HG03025 (cell line): ENCODE results near the gene KNDC1.
"Not testable (repeated sequence)": the region's sequence is repeated elsewhere in the genome, so short reads cannot be mapped to it uniquely, and the experiment has no call there.

Experiments used
- ATAC-seq: cut with Tn5 transposase; IDR thresholded peaks from one replicate; pipeline ENCODE4 v1.9.1; 2021; ENCODE audit warnings: mild to moderate bottlenecking, moderate library complexity; ENCODE audit not compliant: unreplicated experiment, low FRiP score

KNDC1 gene

DNA sequence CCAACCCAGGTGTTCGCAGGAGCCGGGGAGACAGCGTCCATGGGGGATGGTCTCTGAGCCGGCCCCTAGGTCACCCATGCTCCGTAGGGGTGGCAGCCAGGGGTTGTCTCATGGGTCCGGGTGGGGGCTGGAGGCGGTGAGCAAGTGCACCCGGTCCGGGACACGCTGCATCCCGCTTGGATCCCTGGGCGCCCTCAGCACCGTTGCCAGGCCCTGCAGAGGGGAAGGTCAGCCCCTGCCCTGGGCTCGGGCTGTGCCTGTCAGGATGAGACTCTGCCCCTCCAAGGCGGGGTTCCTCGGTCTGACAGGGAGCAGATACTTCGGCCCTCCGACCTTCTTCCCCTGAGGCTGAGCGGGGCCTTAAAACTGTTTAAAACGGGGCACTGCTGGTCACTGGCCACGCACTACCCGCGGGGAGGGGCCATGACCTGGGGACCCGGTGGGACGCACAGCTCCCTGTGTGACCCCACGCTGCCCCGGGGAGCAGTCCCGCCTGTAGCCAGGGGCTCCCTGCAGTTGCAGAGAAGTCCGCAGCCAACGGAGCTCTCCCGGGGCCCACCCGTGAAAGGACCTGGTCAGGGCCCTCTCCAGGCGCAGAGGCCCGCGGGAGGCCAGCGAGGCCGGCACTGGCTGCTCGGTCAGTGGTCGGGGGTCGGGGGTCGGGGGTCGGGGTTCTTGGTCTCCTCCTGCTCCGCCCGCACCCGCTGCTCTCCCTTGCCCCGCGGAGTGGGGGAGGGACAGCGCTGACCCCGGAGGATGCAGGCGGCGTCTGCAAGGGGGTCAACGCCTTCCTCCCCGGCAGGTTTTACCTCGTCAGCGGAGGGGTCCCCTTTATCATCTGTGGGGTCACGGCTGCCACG, 33.4 kb upstream of the KNDC1 start:
- no peak for ATAC-seq

DNA sequence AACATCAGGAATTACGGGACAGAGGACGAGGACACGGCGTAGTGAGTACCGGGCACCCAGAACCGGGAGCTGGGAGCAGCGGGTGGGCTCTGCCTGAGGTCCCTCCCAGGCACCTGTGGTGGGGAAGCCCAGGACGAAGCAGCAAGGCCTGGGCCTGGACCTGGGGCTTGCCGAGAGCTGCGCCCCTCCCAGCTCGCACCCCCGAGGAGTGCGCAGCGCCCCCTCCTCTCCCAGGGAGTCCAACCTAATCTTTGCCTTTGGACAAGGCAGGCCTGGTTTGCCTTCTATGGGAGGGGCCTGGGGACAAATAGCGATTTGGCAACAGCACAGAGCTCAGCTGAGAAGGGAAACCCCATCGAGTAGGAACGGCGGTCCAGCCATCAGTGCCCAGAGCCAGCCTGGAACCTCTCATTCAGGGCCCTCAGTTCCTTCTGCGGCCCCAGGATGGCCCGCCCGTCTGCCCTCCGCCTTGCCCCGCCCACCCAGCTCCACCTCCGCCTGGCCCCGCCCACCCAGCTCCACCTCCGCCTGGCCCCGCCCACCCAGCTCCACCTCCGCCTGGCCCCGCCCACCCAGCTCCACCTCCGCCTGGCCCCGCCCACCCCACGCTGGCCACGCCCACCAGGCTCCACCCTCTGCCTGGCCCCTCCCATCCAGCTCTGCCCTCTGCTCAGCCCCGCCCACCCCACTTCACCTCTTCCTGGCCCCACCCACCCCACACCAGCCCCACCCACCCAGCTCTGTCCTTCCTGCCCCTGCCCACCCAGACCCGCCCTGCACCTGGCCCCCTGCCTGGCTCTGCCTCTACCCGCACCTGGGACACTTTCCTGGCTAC, 32.5 kb upstream of the KNDC1 start:
- no peak for ATAC-seq

DNA sequence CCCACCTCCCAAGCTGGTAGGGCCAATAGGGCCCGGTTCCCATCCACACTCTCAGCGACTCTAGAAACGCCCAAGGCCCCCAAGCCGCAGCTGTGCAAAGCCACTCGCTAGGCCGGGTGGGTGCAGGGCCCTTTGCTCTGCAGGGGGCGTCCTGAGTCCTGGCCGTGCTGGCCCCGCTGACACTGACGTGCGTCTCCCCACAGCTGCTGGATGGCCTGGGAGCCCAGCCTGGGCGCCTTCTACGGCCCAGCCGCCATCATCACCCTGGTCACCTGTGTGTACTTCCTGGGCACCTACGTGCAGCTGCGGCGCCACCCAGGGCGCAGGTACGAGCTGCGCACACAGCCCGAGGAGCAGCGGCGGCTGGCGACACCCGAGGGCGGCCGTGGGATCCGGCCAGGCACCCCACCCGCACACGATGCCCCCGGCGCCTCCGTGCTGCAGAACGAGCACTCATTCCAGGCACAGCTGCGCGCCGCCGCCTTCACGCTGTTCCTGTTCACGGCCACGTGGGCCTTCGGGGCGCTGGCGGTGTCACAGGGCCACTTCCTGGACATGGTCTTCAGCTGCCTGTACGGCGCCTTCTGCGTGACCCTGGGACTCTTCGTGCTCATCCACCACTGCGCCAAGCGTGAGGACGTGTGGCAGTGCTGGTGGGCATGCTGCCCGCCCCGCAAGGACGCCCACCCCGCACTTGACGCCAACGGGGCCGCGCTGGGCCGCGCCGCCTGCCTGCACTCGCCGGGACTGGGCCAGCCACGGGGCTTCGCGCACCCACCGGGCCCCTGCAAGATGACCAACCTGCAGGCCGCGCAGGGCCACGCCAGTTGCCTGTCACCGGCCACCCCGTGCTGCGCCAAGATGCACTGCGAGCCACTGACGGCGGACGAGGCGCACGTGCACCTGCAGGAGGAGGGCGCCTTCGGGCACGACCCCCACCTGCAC, 31.6 kb upstream of the KNDC1 start:
- ATAC-seq: no peak

DNA sequence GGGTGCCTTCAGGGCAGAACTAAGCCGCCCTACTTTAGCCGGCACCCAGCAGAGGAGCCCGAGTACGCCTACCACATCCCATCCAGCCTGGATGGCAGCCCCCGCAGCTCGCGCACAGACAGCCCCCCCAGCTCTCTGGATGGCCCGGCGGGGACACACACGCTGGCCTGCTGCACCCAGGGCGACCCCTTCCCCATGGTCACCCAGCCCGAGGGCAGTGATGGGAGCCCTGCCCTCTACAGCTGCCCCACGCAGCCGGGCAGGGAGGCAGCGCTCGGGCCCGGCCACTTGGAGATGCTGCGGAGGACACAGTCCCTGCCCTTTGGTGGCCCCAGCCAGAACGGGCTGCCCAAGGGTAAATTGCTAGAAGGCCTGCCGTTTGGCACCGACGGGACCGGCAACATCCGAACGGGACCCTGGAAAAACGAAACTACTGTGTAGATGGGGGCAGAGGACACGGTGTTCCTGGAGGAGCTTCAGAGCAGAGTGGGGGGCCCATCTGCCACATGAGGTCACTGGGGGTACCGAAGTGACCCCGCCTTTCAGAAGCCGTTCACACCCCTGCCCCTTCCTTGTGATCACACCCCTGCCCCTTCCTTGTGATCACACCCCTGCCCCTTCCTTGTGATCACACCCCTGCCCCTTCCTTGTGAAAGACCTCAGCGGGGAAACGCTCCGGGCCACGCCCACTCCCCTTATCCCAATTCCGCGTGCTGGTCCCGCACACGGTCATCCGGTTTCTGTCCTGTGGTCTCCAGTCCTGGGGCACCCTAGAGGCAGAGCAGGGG, 30.8 kb upstream of the KNDC1 start:
- no peak for ATAC-seq

DNA sequence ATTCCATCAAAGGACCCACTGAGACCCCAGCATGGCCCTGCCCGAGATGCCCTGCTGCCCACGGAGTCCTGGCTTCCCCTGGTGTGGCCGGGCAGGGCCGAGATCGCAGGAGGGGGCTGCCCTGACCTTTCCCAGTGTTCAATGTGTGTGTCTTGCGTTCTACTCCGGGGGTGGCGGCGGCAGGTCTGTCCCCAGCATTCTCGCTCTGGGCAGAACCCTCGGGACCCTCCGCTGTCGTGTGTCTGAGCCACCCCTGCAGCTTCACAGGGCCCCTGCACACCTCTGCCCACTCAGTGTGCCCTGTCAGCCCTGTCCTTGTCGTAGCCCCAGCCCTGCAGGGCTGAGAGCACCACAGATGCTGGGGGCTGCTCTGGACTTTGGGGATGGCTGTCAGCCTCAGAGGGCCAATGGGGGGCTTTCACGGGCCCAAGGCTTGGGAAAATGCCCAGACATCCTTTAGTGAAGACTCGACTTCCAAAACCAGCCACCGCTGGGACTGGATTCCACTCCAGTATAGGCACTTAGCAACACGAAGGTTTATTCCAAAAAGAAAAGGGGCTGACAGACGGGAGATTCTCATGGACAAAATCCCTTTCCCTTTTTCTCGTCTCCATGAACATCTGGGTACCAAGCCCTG, 30.0 kb upstream of the KNDC1 start:
- no peak for ATAC-seq

DNA sequence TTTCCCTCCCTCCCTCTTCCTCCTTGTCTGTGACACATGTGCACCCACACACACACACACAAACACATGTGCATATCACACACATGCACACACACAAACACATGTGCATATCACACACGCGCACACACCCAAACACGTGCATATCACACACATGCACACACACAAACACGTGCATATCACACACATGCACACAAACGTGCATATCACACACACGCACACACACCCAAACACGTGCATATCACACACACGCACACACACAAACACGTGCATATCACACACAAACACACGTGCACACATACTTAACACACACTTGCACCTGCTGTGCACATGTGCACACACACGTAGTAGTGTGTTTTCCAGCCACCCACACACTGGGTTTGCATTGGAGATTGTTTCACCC, 29.4 kb upstream of the KNDC1 start:
- no peak for ATAC-seq

DNA sequence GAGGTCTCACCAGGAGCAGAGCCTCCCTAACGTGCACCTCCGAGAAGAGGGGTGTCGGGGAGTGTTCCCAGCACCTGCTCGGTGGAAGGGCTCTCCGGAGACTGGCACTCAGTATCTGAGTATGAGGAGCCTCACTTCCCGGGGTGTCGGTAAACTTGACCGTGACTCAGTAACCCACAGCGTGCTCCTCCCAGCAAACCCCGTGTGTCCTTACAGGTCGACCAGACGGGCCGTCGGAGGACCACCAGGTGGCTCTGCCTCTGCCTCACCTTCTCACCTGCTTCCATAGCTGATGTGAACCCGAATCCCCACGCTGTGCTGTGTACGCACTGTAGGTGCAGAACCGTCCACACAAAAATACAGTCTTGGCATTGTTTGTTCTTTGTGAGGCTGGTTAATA, 29.0 kb upstream of the KNDC1 start:
- no peak for ATAC-seq

DNA sequence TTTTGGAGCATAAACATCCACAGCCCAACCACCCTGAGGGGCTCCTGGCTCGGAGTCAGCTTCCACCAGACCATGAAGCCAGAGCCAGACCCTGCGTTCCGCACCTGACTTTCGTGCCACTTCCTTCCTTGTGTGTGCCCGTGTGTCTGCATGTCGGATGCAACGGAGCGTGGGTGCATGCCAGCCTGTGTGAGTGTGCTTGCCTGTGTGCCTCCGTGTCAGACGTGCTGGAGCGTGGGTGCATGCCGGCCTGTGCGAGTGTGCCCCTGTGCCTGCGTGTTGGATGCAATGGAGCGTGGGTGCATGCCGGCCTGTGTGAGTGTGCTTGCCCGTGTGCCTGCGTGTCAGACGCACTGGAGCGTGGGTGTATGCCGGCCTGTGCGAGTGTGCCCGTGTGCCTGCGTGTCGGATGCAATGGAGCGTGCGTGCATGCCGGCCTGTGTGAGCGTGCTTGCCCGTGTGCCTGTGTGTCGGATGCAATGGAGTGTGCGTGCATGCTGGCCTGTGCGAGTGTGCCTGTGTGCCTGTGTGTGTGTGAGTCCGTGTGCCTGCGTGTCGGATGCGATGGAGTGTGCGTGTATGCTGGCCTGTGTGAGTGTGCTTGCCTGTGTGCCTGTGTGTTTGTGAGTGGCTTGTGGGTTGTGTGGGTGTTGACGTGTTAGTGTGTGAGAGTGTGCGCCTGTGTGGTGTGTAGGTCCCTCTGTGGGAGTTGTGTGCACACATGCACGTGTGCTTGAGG, 28.1 kb upstream of the KNDC1 start:
- ATAC-seq: no peak

DNA sequence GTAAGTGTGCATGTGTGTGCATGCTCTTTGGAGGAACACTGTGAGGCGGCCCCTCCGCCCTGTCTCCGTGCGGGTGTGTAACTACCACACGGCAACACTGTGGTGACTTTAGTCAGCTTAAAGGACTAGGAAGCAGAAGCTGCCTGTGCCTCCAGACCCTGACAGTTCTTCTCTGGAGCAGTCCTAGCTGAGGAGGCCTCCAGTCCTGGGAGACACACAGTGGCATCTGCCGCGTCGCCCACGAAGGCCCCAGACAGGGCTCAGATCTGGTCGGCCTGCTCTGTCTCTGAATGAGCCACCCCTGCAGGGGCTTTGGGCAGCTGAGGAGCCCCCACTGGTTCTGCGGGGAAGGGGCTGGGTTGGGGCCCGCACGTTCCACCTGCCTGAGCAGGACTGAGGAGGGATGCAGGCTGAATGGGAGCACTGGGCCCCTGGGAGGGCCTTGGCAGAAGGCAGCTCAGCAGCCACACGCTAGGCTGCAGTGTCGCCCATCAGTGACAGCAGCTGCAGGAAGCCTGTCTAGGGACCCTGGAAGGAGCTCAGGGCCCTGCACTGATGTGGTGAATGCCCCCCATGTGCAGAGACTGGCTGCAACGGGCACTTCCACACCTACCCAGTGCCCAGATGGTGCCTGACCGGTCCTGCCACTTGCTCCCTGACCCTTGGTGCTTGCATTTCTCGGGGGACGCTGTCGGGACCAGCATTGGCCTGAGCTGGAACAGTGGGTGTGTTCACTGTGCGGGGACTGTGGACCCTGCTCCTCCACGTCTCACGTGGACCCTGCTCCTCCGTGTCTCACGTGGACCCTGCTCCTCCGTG, 27.3 kb upstream of the KNDC1 start:
- ATAC-seq: no peak

DNA sequence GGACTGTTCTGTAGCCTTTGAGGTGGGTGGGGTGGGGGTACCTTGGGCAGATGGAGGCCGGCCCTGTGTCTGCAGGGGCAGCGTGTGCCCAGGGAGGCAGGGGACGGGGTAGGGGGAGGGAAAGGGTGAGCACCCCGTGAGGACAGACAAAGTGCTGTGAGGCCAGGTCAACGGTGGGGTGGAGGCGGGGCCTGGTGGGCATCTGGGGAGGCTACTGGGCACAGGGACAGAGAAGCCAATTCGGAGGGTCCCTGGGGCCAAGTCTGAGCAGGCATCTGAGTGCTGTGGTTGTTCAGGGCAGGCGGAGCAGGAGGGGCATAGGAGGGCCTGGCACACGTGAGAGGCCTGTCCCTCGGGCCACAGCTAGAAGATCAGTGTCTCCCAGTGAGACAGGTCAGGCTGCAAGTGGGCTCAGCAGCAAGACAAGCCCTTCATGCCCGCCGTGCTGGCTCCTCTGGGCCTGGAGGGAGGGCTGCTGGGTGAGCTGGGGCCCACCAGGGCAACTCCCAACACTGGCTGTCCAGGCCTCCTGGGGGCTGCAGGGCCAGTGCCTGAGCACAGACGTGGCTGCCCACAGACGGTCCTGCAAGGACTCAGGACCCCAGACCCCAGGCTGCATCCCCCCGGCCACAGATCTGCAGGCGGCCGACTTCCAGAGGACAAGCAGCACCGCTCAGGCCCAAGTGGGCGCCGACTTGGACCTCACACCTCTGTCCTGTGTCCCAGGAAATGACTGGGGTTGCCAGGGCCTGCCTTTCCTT, 26.4 kb upstream of the KNDC1 start:
- ATAC-seq: no peak

DNA sequence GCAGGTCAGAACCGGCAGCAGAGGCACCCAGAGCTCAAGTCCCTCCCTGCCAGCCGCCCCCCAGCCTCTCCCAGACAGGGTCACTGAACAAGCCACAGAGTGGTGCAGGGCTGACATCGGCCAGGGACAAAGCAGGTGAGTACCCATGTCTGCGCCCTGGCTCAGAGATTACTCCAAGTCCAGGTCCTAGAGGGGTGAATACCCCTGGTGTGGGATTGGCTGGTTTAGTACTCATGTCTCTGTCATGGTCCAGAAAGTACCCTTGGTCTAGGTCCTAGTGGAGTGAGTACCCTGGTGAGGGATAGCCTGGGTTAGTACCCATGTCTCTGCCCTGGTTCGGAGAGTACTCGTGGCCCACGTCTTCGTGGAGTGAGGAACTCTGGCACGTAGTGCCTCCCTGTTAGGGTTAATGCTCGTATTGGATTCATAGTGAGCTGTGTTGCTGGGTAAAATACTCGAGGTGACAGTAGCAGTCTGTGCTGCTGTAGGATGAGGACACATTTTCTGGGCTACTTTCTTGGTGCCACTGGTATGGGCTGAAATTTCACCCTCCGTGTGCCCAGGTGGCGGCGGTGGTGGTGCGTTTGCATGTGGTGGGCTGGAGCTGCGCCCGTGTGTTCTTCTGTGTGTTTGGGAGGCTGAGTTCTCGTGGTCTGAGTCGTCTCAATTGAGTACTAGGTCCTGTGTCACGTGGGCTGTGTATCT, 25.5 kb upstream of the KNDC1 start:
- no peak for ATAC-seq

DNA sequence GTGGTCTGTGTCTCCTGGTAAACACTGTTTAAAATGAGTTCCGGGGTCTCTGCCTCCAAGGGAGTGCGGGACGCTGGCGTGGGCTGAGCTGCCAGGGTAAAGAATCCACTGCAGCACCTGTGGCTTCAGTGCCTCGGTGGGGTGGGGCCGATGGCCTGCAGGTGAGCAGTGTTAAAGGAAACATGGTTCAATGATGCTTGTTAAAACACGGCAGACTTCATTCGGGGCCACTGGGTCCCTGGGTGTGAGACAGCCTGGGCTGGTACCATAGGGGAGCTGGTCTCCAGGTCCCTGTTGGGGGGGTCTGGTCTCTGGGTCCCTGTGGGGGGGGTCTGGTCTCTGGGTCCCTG, 24.9 kb upstream of the KNDC1 start:
- no peak for ATAC-seq

DNA sequence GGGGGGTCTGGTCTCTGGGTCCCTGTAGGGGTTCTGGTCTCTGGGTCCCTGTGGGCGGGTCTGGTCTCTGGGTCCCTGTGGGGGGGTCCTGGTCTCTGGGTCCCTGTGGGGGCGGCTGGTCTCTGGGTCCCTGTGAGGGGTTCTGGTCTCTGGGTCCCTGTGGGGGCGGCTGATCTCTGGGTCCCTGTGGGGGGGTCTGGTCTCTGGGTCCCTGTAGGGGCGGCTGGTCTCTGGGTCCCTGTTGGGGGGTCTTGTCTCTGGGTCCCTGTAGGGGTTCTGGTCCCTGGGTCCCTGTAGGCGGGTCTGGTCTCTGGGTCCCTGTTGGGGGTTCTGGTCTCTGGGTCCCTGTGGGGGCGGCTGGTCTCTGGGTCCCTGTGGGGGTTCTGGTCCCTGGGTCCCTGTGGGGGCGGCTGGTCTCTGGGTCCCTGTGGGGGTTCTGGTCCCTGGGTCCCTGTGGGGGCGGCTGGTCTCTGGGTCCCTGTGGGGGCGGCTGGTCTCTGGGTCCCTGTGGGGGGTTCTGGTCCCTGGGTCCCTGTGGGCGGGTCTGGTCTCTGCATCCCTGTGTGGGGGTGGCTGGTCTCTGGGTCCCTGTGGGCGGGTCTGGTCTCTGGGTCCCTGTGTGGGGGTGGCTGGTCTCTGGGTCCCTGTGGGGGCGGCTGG, 22.4 kb upstream of the KNDC1 start:
- not testable (repeated sequence) for ATAC-seq

DNA sequence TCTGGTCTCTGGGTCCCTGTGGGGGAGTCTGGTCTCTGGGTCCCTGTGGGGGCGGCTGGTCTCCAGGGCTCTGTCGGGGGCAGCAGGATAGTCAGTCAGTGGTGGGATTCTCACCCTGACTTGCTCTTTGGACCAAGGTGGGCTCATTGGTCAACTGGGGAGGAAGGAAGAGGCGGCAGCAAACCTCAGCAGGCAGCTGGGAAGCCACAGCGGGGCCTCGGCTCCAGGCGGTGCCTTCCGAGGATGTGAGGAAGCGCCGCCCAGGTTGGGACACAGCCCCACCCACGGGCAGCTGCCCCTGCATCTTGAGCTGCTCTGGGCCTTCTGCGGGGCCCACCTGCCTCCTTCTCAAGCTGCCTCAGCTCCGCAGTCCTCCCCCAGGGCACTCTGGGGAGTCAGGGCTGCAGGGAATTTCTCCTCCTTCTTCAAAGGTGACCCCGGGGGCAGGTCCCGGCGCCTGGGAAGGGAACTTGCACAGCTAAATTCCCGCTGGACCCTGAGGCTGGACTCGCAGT, 20.4 kb upstream of the KNDC1 start:
- ATAC-seq: no peak

DNA sequence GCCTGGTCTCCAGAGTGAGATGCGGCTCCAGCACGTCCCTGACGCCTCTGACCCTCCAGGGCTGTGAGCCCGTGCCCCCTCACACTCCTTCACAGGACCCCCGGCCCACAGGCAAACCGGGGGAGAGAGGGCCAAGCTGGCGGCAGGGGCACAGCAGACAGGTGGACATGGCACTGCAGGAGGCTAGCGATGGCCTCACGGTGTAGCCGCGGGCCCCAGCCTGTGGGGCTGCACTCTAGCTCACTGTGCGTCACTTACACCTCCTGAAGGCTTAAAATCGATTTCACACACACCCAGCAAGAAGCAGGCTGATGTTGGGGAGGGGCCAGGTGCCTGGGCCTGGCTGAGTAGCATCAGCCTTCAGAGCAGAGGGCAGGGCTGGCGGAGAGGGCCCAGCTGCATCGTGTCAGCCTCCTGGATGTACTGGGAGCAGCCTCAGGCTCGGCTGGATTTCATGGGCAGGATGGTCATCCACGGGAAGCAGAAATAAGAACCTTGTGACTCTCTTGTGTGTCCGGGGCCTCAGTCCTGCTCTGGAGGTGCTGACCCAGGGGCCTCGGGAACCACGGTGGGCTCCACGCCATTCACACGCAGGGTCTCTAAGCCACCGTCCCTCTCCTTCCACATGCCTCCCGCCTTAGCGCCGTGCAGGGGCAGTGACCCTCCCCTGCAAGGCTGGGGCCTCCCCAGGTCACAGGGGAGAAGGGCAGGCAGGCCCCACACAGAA, 19.4 kb upstream of the KNDC1 start:
- no peak for ATAC-seq
